GM19193 (cell line): Measurements from ENCODE around the gene RANBP3.

Experiments used
- POLR2A ChIP-seq: IDR thresholded peaks from 4 replicates; pipeline ENCODE4 v1.6.1; 2011; ENCODE audit not compliant: insufficient read depth, insufficient read length; ENCODE audit errors: extremely low read depth

The RANBP3 gene

DNA sequence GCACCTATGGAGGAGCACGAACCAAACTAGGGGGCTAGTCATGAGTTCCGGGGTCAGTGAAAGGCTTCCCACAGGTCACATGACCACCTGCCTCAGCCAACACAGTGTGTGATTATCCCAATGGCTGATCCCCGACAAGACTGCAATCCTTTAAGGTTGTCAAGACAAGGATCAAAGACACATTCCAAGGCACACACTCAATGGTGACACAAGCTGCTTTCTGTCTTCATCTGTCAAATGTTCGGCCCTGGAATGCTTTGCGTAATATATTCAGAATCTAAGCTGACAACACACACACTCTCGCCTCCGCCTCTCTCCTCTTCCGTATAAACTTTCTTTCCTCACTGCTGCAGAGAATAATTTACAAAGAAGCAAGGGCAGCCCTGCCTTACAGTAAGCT, 11.7 kb downstream of the RANBP3 start:
- TF ChIP-seq POLR2A, result no peak

DNA sequence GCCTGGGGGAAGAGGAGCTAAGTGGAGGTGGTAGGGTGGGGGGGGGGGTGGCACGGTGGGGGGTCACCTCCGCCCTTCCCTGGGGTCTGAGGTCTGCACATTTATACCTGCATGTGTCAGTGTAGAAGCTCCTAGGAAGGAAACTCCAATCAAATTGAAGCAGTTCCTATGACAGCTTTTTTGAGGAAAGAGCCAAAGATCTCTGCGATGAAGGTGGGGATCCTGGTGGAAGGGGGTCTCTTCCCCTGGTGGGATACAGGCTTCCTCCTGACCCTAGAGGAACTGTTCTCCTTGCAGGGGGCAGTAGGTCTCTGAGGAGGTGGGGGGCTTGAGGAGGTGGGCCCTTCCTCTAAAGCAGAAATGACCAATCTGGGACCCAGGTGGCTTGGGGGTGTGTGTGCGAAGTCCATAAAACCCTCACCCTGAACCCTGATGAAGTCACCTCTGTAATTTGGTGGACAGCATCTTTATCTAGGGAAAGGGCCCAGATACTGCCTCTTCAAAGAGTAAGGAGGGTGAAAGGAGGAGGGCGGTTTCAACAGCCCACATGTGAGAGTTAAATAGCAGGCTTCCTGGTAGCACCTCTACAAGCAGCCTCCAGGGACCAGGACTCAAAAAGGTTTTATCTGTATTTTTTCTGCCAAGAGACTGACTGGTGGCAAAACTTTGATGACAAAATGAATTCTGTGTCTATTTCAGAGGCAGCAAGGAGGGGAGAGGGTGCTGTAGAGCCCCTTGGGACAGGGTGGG, 12.9 kb downstream of the RANBP3 start:
- no peak for TF ChIP-seq POLR2A

DNA sequence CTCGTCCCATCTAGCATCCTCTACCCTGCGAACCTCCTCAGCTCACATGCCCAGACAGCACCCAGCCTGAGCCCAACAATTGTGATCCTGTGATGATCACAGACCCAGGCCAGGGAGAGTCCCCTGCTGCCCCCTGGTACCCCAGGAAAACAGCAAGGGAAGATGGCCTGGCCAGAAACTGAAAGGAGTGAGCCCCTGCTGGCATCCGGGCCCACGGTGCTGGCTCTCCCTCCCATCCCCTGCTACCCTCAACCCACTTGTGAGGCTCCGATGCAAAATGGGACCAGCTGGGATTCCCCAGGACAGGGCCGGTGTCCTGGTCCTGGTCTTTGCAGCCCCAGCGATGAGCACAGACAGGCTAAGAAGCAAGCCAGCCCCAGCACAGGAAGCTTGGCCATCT, 14.1 kb downstream of the RANBP3 start:
- TF ChIP-seq POLR2A, result no peak

DNA sequence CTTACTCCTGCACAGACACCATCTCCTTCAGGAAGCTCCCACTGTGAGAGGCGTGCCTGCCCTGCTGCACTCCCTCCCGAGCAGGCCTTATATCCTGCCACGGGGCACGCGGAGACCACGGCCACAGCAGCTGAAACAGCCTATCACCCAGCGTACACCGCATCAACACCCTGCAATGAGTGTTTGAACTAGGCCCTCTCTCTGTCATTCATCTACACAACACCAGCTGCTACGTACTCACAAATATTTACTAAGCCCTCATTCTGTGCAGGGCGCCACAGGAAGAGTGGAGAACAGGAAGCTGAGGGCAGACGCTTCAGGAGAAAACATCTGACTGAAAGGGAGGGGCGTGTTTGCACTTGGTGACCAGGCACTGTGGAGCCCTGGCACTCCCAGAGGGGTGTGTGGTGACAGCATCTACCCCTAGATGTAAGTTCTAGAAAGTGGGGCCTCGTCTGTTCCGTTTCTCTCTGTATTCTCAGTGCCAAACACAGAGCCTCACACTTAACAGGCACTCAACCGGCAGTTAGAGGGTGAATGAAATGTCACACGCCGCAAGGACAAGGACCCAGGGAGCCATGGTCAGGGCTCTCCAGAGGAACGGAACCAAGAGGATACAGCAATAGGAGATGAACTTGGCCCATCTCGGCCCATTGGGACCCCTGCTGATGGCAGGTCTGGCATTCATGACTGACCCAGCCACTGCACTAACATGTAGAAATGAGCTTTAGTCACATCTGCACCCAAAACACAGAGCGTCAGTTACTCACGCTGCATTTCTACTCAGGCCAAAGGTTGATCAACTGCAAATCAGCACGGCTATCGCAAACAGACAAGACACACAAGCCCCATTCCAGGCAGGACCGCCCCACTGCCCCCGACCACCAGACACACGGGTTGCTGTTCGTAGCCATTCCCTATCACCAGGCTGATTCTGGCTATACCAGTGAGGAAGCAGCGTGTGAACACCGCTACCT, 15.7 kb downstream of the RANBP3 start:
- no peak for TF ChIP-seq POLR2A

DNA sequence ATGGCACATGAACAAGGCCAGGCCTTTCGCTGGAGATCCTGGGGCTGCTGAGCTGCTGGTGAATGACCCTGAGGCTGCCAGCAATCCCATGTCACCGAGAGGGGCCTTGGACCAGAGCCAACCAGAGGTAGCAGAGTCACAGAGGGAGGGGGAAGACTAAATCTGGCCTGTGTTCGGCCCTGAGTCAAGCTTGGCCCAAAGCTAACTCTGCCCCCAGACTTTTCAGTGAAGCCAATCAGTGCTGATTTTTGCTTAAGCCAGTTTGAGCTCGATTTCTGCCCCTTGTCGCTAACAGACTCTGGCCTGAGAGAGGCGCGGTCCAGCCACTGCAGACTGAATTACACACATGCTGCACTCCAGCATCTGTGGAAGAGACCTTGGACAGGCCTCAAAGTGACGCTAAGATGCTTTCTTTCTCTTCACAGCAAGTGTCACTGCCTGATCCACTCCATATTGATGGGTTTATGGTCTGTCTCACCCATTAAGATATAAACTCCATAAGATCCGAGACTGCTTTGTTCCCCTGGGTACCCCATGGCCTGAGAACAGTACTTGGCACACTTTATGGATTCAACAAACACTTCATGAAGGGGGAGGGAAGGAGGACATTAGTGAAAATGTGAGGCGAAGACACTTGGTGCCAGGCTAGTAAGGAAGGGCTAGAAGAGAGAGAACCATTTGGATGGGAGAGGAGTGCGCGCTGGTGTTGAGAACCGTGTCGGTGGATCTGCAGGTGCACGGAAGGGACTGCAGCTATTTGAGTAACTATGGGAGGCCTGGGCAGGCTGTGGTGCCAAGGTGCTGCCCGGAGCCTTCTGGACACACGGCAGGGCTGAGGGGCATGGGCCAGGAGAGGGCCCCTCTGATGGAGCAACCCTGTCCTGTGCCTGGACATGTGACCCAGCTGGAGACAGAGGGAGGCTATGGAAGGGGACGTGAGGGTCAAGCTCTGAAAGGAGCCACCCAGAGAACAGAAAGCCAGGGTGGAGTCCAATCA, 17.6 kb downstream of the RANBP3 start:
- no peak for TF ChIP-seq POLR2A

DNA sequence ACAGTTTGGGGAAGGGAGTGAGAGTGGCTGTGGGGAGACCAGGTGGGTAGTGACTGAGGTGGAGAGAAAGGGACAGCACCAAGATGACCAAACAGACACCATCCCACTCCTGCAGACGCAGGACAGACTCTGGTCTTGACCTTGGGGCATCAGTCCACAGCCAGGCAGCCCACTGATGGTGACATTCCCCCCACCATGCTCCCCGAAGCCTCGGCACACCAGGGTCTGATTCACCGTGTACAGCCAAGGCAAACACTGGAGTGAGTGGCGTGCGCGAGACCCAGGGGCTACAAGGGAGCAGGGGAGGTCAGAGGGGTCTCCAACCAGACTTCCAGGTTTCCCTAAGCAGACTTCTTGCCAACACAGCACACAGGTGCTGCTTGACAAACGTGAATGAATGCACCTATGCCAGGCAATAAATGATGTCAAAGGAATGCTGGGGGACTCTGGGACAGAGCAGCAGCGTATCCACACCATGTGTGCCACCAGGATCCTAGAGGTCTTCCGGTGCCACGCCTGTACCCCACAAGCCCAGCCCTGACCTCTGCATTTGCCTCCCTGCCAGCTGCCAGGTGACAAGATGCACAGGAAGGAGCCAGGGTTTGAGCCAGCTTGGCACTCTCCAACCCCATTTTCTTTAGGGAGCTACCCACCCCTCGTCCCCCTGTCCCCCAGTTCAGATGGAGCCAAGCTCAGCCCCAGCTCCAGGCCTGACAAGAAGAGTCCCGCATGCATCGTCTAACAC, 18.5 kb downstream of the RANBP3 start:
- TF ChIP-seq POLR2A, result no peak

DNA sequence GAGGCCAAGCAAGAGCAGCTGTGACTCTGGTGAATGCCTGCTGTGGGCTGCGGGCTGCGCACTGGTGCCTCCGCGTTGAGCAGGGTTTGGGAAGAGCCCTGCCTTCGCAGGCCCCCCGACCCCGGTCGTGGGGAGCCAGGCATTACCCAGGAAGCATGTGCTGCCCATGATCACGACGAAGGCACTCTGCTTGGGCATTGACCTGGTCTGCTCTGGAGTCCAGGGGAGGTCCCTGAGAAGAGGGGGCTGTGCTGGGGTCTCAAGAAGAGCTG, 19.2 kb downstream of the RANBP3 start:
- TF ChIP-seq POLR2A, result no peak

DNA sequence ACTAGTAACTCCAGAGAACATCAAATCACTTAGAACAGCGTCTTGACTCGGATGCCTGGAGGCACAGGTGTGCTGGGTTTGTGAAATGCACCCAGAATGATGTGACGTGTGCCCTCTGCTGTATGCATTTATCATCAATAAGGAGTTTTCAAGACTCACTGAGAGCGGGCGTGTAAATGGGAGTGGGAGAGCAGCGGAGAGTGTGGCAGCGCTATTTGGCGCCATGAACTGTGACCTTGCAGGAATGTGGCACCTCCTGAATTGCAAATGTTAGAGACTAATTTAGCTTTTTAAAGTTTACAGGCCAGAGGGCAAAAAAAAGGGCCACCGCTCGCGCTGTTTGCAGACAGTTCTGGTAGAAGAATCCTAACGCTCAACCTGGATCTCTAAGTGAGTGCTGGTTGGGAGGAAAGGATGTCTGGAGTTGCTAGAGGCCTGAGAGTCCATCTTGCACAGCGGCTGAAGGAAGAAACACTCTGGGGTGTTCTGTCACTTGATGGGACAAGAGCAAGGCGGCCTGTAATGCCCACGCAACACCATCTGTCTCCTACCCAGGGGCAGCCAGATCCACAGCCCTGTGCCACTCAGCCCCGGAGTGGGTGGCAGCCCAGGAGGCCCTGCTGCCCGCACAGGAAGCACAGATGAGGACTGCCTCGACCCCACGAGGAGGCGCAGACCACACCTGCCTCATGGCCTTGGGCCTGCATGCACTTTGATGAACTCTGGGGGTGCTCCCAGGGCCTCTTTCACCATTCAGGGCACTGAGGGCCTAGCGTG, 19.7 kb downstream of the RANBP3 start:
- TF ChIP-seq POLR2A, result no peak

DNA sequence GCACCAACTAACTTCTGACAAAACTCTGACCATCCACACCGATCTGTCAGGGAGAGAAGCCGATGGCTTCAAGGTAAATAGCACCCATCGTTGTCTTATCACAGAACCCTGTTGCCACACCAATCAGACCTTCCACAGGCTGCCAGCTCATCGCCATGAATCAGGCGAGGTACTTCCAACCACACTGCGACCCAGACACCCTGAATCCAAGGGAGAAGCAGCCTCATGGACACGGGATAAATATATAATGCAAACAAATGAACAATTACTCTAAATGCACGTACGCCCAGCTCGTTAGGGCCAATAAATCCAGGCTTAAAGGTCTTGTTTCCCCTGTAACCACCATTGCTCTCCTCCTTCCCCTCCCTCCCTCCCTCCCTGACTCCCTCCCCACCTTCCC, 20.8 kb downstream of the RANBP3 start:
- TF ChIP-seq POLR2A, result no peak

DNA sequence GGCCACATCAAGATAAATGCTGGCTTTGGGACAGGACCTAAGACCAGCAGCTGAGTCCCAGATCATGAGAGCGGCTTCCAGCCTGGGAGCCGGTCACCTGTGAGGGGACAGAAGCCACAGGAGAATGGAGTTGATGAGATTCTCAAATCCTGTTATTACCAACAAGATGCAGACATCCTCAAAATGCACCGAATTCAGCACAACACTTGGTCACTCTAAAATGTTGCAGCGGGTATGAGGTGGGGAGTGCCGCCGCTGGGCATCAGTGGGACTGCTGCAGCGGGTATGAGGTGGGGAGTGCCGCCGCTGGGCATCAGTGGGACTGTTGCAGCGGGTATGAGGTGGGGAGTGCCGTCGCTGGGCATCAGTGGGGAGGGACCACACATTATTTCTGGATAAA, 21.2 kb downstream of the RANBP3 start:
- TF ChIP-seq POLR2A, result no peak

DNA sequence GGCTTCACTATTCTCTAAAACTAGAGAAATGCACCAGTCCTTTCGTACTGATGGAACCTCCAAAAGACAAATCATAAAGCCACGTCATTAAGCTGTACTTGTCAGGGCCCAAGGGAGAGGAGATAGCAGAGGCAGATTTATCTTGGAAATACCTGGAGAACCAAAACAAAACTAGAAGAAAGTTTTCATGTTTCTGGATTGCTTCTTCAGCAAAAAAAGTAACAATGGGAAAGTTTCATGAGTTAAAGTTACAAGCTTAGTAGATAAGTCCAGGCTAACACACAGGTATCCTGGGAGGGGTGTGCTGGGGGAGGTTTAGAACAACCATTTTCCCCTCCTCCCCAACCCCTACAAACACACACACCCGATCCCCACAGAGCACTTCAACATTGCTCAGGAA, 21.6 kb downstream of the RANBP3 start:
- TF ChIP-seq POLR2A, result no peak

DNA sequence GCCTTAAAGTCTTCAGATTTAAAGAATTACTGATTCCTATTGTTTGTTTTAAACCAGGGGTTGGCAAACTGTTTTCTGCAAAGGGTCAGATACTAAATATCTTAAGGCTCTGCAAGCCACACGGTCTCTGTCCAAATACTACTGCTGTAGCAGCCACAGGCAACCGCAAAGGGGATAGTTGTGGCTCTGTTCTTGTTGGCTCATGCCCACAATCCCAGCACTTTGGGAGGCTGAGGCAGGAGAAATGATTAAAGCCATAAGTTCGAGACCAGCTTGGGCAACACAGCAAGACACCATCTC, 22.4 kb downstream of the RANBP3 start:
- TF ChIP-seq POLR2A, result no peak

DNA sequence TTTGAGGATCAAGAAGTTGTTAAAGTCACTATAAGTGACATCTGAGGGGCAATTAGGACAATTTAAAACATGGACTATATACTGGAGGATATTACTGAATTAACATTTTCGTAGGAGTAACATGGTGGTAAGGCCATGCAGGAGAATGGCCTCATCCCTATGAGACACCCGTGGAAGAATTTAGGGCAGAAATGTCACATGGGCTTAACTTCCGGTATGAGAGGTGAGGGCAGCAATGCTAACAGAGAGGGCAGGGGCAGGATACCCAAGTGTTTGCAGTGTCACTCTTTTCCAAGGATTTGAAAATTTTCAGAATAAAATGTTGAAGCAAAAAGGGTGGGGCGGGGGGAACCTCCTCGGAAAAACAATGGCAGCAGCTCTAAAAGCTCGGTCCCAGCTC, 23.6 kb downstream of the RANBP3 start:
- no peak for TF ChIP-seq POLR2A

DNA sequence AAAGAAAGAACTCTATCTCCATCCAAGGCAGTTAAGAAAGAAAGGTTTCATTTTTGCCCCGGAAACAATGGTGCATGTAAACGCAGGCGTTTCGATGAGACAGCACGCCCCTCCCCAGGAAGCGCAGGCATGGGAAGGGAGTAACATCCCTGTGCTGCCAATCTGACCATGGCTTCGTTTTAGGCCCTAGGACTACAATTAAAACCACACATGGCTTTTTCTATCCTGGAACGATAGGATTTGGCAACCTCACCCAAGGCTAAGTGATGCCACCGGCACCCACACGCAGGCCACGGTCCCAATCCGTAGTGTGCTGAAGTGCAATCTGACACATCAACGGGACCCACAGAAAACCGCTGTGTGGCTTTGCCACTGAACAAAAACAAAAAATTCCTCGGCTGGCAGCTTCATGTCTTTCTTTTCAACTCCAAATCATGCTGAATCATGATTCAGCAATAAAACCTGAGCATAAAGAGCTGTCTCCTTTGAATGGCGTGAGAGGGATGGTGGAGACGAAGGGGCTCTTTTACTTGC, 24.2 kb downstream of the RANBP3 start:
- no peak for TF ChIP-seq POLR2A

DNA sequence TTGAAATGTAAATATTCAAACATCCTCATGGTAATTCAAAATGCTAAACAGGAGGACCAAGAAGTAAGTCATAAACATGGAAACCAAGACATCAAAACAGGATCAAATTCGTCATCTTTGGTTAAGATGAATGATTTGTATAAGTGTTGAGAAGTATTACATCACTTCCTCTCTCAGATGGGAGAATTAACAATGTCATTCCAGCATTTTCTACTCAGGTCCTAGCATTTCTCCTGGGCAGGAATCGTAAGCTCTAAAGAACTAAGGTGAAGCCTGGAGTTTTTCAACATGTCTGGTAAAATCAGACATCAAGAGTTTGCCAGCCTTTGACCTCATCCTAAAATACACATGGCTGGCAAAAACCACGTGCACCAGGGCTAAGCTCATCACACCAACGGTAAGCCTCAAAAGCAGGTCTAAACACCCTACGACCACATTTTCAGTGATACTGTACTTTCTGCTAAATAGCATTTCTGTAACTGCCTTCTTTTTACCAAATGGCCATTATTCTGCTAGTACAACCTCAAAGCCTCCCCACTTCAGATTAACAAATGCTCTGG, 24.8 kb downstream of the RANBP3 start:
- TF ChIP-seq POLR2A, result no peak
